T-helper 1 cell treated with Interleukin-12 subunit alpha and Interleukin-12 subunit beta and Interleukin-4 antibody, amounts not matched to agents 30 μg/mL and 1 μg/mL, for 36 hours (primary cell): ENCODE measurements around the gene DIO3.

Experiments used
- H3K27ac Mint-ChIP-seq: one replicate; pipeline ENCODE4 v1.8.0; 2021; ENCODE audit warnings: mild to moderate bottlenecking, mixed read lengths
- H3K27me3 Mint-ChIP-seq: one replicate; pipeline ENCODE4 v1.8.0; 2021; ENCODE audit warnings: low read depth, mixed read lengths
- H3K36me3 Mint-ChIP-seq: one replicate; pipeline ENCODE4 v1.8.0; 2021; ENCODE audit warnings: low read depth, mixed read lengths
- H3K4me1 Mint-ChIP-seq: one replicate; pipeline ENCODE4 v1.8.0; 2021; ENCODE audit warnings: low read depth, mixed read lengths
- H3K4me3 Mint-ChIP-seq: one replicate; pipeline ENCODE4 v1.8.0; 2021; ENCODE audit warnings: mild to moderate bottlenecking, moderate library complexity, mixed read lengths
- H3K9me3 Mint-ChIP-seq: one replicate; pipeline ENCODE4 v1.8.0; 2021; ENCODE audit warnings: mixed read lengths

Gene DIO3

GRCh38 chr14:101600336-101600890 lies 39.1 kb downstream of the DIO3 start:
- H3K36me3 Mint-ChIP-seq, result peaks cover 12% of the 10 kb centered on the region
- H3K9me3 Mint-ChIP-seq, result peaks cover 25% of the 10 kb centered on the region
- H3K27me3 Mint-ChIP-seq, result peaks cover 4% of the 10 kb centered on the region
- H3K27ac Mint-ChIP-seq, result no peak overlapping the region
- peaks cover 25% of the 10 kb centered on the region for H3K4me1 Mint-ChIP-seq
- no peak overlapping the region for H3K4me3 Mint-ChIP-seq

GRCh38 chr14:101600891-101601605 lies 39.8 kb downstream of the DIO3 start:
- Mint-ChIP-seq H3K4me3 (no peak overlapping the region), H3K4me1 (peaks cover 22% of the 10 kb centered on the region), H3K36me3 (peaks cover 8% of the 10 kb centered on the region), H3K27me3 (peaks cover 8% of the 10 kb centered on the region), H3K9me3 (peaks cover 20% of the 10 kb centered on the region), H3K27ac (no peak overlapping the region)

- Mint-ChIP-seq H3K9me3 (peaks cover 12% of the 10 kb centered on the region), H3K4me3 (no peak overlapping the region), H3K27ac (no peak overlapping the region), H3K27me3 (peaks cover 14% of the 10 kb centered on the region), H3K36me3 (peaks cover 5% of the 10 kb centered on the region), H3K4me1 (peaks cover 14% of the 10 kb centered on the region)
Observed at GRCh38 chr14:101601606-101602465, 40.5 kb downstream of the DIO3 start.

GRCh38 chr14:101602466-101602840 lies 41.2 kb downstream of the DIO3 start:
- Mint-ChIP-seq H3K36me3 (peaks cover 5% of the 10 kb centered on the region), H3K27me3 (peaks cover 15% of the 10 kb centered on the region), H3K9me3 (peaks cover 12% of the 10 kb centered on the region), H3K4me1 (peaks cover 11% of the 10 kb centered on the region), H3K4me3 (no peak overlapping the region), H3K27ac (no peak overlapping the region)

GRCh38 chr14:101603096-101603495 lies 41.8 kb downstream of the DIO3 start:
- Mint-ChIP-seq H3K27me3 (peaks cover 18% of the 10 kb centered on the region), H3K36me3 (no peaks in the 10 kb centered on the region), H3K27ac (no peak overlapping the region), H3K4me3 (no peak overlapping the region), H3K4me1 (peaks cover 5% of the 10 kb centered on the region), H3K9me3 (peaks cover 5% of the 10 kb centered on the region)

- H3K27ac Mint-ChIP-seq, result no peak overlapping the region
- peaks cover 5% of the 10 kb centered on the region for H3K4me1 Mint-ChIP-seq
- H3K4me3 Mint-ChIP-seq, result no peak overlapping the region
- no peaks in the 10 kb centered on the region for H3K36me3 Mint-ChIP-seq
- H3K27me3 Mint-ChIP-seq, result peaks cover 31% of the 10 kb centered on the region
- H3K9me3 Mint-ChIP-seq, result no peaks in the 10 kb centered on the region
Observed at GRCh38 chr14:101604228-101604934, 43.1 kb downstream of the DIO3 start.

GRCh38 chr14:101604935-101605780 lies 43.9 kb downstream of the DIO3 start:
- H3K4me3 Mint-ChIP-seq, result no peak overlapping the region
- peaks cover 5% of the 10 kb centered on the region for H3K4me1 Mint-ChIP-seq
- H3K9me3 Mint-ChIP-seq, result no peaks in the 10 kb centered on the region
- no peaks in the 10 kb centered on the region for H3K36me3 Mint-ChIP-seq
- H3K27ac Mint-ChIP-seq, result no peak overlapping the region
- H3K27me3 Mint-ChIP-seq, result peaks cover 38% of the 10 kb centered on the region

- Mint-ChIP-seq H3K27me3 (peaks cover 43% of the 10 kb centered on the region), H3K36me3 (no peaks in the 10 kb centered on the region), H3K4me3 (no peak overlapping the region), H3K4me1 (peaks cover 5% of the 10 kb centered on the region), H3K9me3 (no peaks in the 10 kb centered on the region), H3K27ac (no peak overlapping the region)
Observed at GRCh38 chr14:101605836-101606235, 44.5 kb downstream of the DIO3 start.
